Heart left ventricle (tissue), 13 donors: Measurements from ENCODE around the gene MAML2.

Experiments
- CTCF ChIP-seq, 12 donors: fragments of 200-600 bp; sonication (generic) in 4 of 12; IDR thresholded peaks; one replicate each; pipeline versions ENCODE4 v1.5.0 to v1.8.0; 2018 to 2022; ENCODE audit warnings: antibody characterized with exemption in 12 of 12, mild to moderate bottlenecking in 5 of 12
- POLR2A ChIP-seq, 2 donors: fragments of 450-650 bp; IDR thresholded peaks; one replicate each; pipeline ENCODE4 v1.6.1; 2017; ENCODE audit warnings: antibody characterized with exemption in 2 of 2, mild to moderate bottlenecking in 2 of 2, moderate library complexity in 2 of 2
- donor health status: ischemic (EF 13 %, LVEDD 7.1; RV severe dilation, severe dysfunction).
- donor health status: DM: no; HTN: yes; CAD: no.
- donor health status: DM: no; HTN: no; CAD: no.
- donor health status: ischemic (EF 25% LVEDD 6.9; RV normal size, moderate dysfunction).
- donor health status: ischemic (EF 25% LVEDD 5.7; RV mildly dilated, moderate dysfunction).
- donor health status: ischemic (EF 35%, LVEDD 5.7; RV mildly dilated, moderate dysfunction).
- donor health status: nonischemic (EF 11% LVEDD 7.7; RV severe dilation, severe dysfunction).
- donor health status: DM: yes; HTN: yes; CAD: no.
- donor health status: PGD.
- donor health status: ischemic (EF 29% LVEDD 5.4; RV normal size, mild dysfunction).
- donor health status: nonischemic (EF 23%, LVEDD 6.1; RV moderate dilation, normal function).

- TF ChIP-seq CTCF (IDR thresholded peaks at IDR 0.05) (no peak), POLR2A (IDR thresholded peaks at IDR 0.05) (no peak)
Observed at GRCh38 chr11:96173906-96174305, 169.1 kb downstream of the MAML2 start.
